Loucy (cell line): Measurements from ENCODE around the gene TBX18.

Experiments used
- H2AFZ ChIP-seq: fragments of 200-600 bp; sonication (generic); 2 replicates; pipeline ENCODE4 v1.6.0; 2016; ENCODE audit warnings: antibody characterized with exemption, mild to moderate bottlenecking, low read length, moderate library complexity
- H3F3A ChIP-seq: fragments of 200-600 bp; 2 replicates; pipeline ENCODE4 v1.6.0; 2016; ENCODE audit warnings: antibody characterized with exemption, low read depth, mild to moderate bottlenecking
- H3K27me3 ChIP-seq: fragments of 200-600 bp; sonication (generic); 2 replicates; pipeline ENCODE4 v1.6.1; 2014; ENCODE audit warnings: low read length, mild to moderate bottlenecking; ENCODE audit not compliant: insufficient read depth, poor library complexity, severe bottlenecking
- H3K36me3 ChIP-seq: fragments of 200-600 bp; sonication (generic); 2 replicates; pipeline ENCODE4 v1.6.1; 2016; ENCODE audit warnings: low read length; ENCODE audit not compliant: insufficient read depth
- H3K4me1 ChIP-seq: fragments of 200-600 bp; sonication (generic); 2 replicates; pipeline ENCODE4 v1.5.1; 2014; ENCODE audit warnings: low read length, mild to moderate bottlenecking; ENCODE audit not compliant: insufficient read depth, poor library complexity, severe bottlenecking
- H3K4me2 ChIP-seq: fragments of 200-600 bp; sonication (generic); 2 replicates; pipeline ENCODE4 v1.6.0; 2014; ENCODE audit warnings: antibody characterized with exemption, low read length, low read depth, mild to moderate bottlenecking; ENCODE audit not compliant: poor library complexity, severe bottlenecking
- H3K4me3 ChIP-seq: fragments of 200-600 bp; sonication (generic); 2 replicates; pipeline ENCODE4 v1.5.1; 2014; ENCODE audit warnings: low read length, mild to moderate bottlenecking, mixed read lengths; ENCODE audit not compliant: poor library complexity, severe bottlenecking
- H3K79me2 ChIP-seq: fragments of 200-600 bp; sonication (generic); 2 replicates; pipeline ENCODE4 v1.6.1; 2014; ENCODE audit warnings: low read length; ENCODE audit not compliant: insufficient read depth
- H3K9ac ChIP-seq: fragments of 200-600 bp; sonication (generic); 2 replicates; pipeline ENCODE4 v1.6.0; 2014; ENCODE audit warnings: mild to moderate bottlenecking, low read depth, low read length, moderate library complexity; ENCODE audit not compliant: poor library complexity, severe bottlenecking
- H3K9me2 ChIP-seq: fragments of 200-600 bp; sonication (generic); replicated peaks from 2 replicates; pipeline ENCODE4 v1.6.1; 2016; ENCODE audit warnings: low read depth, low read length, mixed read lengths
- H3K9me3 ChIP-seq: fragments of 200-600 bp; sonication (generic); 2 replicates; pipeline ENCODE4 v1.6.1; 2014; ENCODE audit warnings: mild to moderate bottlenecking, antibody characterized with exemption, low read length, low read depth; ENCODE audit not compliant: insufficient read depth
- H4K20me1 ChIP-seq: fragments of 200-600 bp; sonication (generic); 2 replicates; pipeline ENCODE4 v1.6.0; 2014; ENCODE audit warnings: antibody characterized with exemption, low read length, mild to moderate bottlenecking; ENCODE audit not compliant: insufficient read depth, poor library complexity, severe bottlenecking
- EZH2phosphoT487 ChIP-seq: fragments of 200-600 bp; IDR thresholded peaks from 2 replicates; pipeline ENCODE4 v1.6.1; 2018; ENCODE audit warnings: antibody characterized with exemption, mild to moderate bottlenecking, moderate library complexity, borderline replicate concordance
- TF ChIP-seq, protein P1 (sequence below): fragments of 200-600 bp; sonication (generic); conservative IDR thresholded peaks from 2 replicates; pipeline ENCODE4 v1.5.1; 2014; ENCODE audit warnings: mild to moderate bottlenecking, antibody characterized with exemption, low read length

The TBX18 gene

DNA sequence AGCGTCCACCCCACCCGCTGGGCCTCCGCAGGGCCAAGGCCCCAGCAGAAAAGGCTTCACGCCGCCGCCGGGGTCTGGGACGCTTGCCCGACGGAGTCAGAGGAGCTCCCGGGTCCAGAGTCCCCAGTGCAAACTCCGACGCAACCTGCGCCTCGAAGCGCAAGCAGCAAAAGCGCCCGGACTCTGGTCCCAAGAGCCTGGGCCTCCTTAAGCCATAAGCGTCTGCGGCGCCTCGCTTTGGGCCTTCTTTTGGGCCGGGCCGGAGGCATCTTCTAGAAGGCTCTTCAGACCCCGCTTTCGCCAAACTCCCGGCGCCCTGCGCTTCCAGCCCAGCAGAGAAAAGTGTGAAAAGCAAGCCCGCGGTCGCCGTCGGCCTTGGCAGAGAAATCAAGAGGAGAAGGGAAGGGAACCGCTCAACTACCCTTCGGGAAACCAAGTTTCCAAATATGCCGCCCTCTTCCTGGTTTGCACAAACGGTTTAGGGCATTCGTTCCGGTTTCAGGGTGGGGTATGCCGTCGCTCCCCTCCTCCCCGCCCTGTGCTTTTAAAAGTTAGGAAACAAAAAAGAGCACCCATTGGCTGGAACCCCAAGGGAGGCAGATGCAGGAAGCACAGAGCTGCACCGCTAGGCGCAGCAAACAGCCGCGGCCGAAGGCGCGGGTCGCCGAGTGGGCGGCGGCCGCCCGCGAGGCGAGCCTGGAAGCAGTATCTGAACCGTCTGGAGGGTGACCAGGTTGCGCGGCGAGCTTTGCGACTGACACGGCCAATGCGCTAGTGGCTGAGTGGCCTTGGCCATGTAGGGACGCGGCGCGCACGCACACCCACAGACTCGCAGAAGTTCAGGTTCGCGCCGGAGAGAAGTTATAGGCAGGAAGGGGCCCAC, 1.2 kb downstream of the TBX18 start:
- Histone ChIP-seq H3K4me2 (no peak overlapping the region), H3K4me1 (peaks cover 10% of the 10 kb centered on the region), H3F3A (no peaks in the 10 kb centered on the region), H4K20me1 (no peaks in the 10 kb centered on the region), H2AFZ (no peak overlapping the region), H3K27me3 (no peaks in the 10 kb centered on the region), H3K4me3 (no peak overlapping the region), H3K79me2 (no peaks in the 10 kb centered on the region), H3K9me2 (no peaks in the 10 kb centered on the region), H3K36me3 (no peaks in the 10 kb centered on the region), H3K9me3 (peaks cover 2% of the 10 kb centered on the region; the same call in 1 of the 2 replicates), H3K9ac (no peak overlapping the region)
- TF ChIP-seq EZH2phosphoT487, result no peak
- TF ChIP-seq, protein P1, sequence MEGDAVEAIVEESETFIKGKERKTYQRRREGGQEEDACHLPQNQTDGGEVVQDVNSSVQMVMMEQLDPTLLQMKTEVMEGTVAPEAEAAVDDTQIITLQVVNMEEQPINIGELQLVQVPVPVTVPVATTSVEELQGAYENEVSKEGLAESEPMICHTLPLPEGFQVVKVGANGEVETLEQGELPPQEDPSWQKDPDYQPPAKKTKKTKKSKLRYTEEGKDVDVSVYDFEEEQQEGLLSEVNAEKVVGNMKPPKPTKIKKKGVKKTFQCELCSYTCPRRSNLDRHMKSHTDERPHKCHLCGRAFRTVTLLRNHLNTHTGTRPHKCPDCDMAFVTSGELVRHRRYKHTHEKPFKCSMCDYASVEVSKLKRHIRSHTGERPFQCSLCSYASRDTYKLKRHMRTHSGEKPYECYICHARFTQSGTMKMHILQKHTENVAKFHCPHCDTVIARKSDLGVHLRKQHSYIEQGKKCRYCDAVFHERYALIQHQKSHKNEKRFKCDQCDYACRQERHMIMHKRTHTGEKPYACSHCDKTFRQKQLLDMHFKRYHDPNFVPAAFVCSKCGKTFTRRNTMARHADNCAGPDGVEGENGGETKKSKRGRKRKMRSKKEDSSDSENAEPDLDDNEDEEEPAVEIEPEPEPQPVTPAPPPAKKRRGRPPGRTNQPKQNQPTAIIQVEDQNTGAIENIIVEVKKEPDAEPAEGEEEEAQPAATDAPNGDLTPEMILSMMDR, result no peak

DNA sequence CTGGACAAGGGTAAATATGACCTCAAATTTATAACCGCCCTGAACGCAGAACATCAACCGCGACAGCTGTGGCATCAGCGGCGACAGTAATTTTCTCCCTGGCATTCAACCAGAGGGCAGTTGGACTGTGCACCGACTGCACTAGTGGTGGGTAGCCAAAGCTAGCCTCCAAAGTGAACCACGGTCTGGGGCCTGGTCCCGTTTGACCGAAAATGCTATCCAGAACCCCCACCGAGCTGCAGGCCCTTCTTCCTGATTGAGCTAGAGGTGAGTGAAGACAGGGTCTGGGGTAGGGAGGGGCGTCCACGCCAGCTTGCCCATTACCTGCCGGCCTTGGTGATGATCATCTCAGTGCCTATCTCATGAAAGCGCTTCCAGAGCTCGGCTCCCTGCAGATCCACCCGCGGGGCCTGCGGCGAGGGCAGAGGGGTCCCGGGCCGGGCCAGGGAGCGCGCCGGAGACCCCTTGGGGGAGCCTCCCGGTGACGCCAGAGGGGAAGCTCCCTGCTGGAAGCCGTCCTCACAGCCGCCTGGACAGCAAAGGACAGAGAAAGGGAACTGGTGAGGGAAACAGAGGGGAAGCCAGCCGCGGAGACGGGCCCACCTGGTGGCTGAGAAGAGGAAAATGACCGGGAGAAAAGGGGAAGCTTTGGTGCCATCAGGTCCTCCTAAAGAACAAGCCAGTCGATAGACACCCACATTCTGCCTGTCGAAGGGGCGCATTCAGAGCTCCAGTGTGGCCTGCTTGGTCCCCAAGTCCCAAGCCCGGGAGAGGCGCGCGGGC, 2.0 kb downstream of the TBX18 start:
- H3K4me3 ChIP-seq, result no peak overlapping the region
- no peaks in the 10 kb centered on the region for H4K20me1 ChIP-seq
- H3K79me2 ChIP-seq, result no peaks in the 10 kb centered on the region

DNA sequence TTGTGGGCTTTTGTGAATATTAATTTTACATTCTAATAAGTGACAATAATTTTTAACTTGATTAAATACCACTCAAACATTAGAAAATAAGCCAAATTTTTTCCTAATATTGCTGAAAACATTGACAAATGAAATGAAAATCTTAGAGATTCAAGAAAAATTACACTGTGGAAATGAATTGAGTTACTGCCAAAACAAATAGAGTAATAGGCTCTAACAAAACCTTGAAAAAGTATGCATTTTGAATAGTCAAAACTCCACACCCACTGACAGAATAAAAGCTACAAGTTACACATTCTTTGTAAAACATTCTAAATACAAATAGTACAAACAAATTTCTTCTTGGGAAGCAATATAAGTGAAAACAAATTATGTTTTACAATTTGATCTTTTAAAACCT, 5.9 kb downstream of the TBX18 start:
- no peak overlapping the region for H2AFZ ChIP-seq
- no peak for TF ChIP-seq EZH2phosphoT487
- TF ChIP-seq, protein P1, result no peak
- H3K9me2 ChIP-seq, result no peaks in the 10 kb centered on the region
- no peaks in the 10 kb centered on the region for H3F3A ChIP-seq
- peaks cover 10% of the 10 kb centered on the region for H3K4me1 ChIP-seq
- no peak overlapping the region for H3K4me2 ChIP-seq
- H4K20me1 ChIP-seq, result no peaks in the 10 kb centered on the region
- no peaks in the 10 kb centered on the region; the same call in 1 of the 2 replicates for H3K9me3 ChIP-seq
- H3K27me3 ChIP-seq, result no peaks in the 10 kb centered on the region
- no peaks in the 10 kb centered on the region for H3K79me2 ChIP-seq
- no peak overlapping the region for H3K4me3 ChIP-seq
- H3K36me3 ChIP-seq, result no peaks in the 10 kb centered on the region
- no peak overlapping the region for H3K9ac ChIP-seq

More for the DNA sequence above, 2.0 kb downstream of the TBX18 start:
- H3K4me2 ChIP-seq, result no peak overlapping the region
- peaks cover 2% of the 10 kb centered on the region; the same call in 1 of the 2 replicates for H3K9me3 ChIP-seq
- H2AFZ ChIP-seq, result no peak overlapping the region
- TF ChIP-seq, protein P1, result no peak
- no peak for TF ChIP-seq EZH2phosphoT487
- no peaks in the 10 kb centered on the region for H3K27me3 ChIP-seq
- no peak overlapping the region for H3K9ac ChIP-seq
- no peaks in the 10 kb centered on the region for H3F3A ChIP-seq
- peaks cover 10% of the 10 kb centered on the region for H3K4me1 ChIP-seq
- no peaks in the 10 kb centered on the region for H3K9me2 ChIP-seq
- H3K36me3 ChIP-seq, result no peaks in the 10 kb centered on the region
